Psoas muscle (tissue), 8 donors: ENCODE measurements around the gene BRIX1. TPM values are rescaled to one million over a fixed set of nuclear protein-coding genes. Genes with fewer than 3 reads are reported as not detected.

ENCODE experiments used
- ATAC-seq, 4 donors: fragments of 200-7000 bp; cut with Tn5 transposase; one replicate each; pipeline ENCODE4 v1.9.1; 2020; ENCODE audit warnings: moderate library complexity in 3 of 4, mild to moderate bottlenecking in 2 of 4
- DNase-seq, 2 donors: peaks; one replicate each; pipeline ENCODE4 v3.0.0-alpha.2; 2020
- H3K27ac ChIP-seq: fragments of 200-600 bp; one replicate; pipeline ENCODE4 v1.8.0; 2022
- H3K27me3 ChIP-seq, 3 donors: fragments of 200-600 bp in 1 of 3; one replicate each; pipeline versions ENCODE4 v1.6.1 to v1.8.0; 2013 to 2022; ENCODE audit warnings: low read length in 2 of 3, mild to moderate bottlenecking in 2 of 3, moderate library complexity in 1 of 3; ENCODE audit not compliant: insufficient read depth in 3 of 3
- H3K36me3 ChIP-seq, 2 donors: fragments of 200-600 bp in 1 of 2; one replicate each; pipeline versions ENCODE4 v1.6.1 to v1.8.0; 2013 to 2022; ENCODE audit warnings: low read depth in 1 of 2, mild to moderate bottlenecking in 1 of 2, moderate library complexity in 1 of 2; ENCODE audit not compliant: insufficient read depth in 1 of 2
- H3K4me1 ChIP-seq: fragments of 200-600 bp; one replicate; pipeline ENCODE4 v1.8.0; 2022
- H3K4me3 ChIP-seq: fragments of 200-600 bp; one replicate; pipeline ENCODE4 v1.8.0; 2022; ENCODE audit warnings: mild to moderate bottlenecking
- H3K9me3 ChIP-seq: fragments of 200-600 bp; one replicate; pipeline ENCODE4 v1.8.0; 2022
- WGBS, 3 donors: extraction: QIAGEN DNeasy Blood & Tissue Kit; methylation state at CpG; one replicate each; pipeline versions ENCODE4 v1.1.6 to v1.1.7; 2013; 5-methylcytosine and 5-hydroxymethylcytosine counted together
- intact Hi-C, 2 donors: fragments of 100-400 bp; cut with DNase I; formaldehyde crosslinking; loops; one replicate each; pipeline versions ENCODE4 v1.11.0 to v1.14.2; 2022
- long read RNA-seq, 2 donors: library from polyadenylated mRNA; unstranded; transcript quantifications; one replicate each; pipeline ENCODE4 v2.0.0, GENCODE V29; 2021
- polyA plus RNA-seq, 3 donors: library from polyadenylated mRNA; stranded (reverse); fragments of 200-250 nt; gene quantifications; one replicate each; pipeline ENCODE4 v1.2.3, GENCODE V29; 2013
- total RNA-seq, 4 donors: library from RNA; stranded (reverse); fragmentation: NEBNext Ultra II Directional in 2 of 4; extraction: Animal tissue kit (Norgen Biotek cat#: 25700) in 2 of 4; gene quantifications; one replicate each; pipeline versions ENCODE4 v1.2.1 to v1.2.4, GENCODE V29; 2021 to 2023
- TF ChIP-seq, protein P1 (sequence below): fragments of 200-600 bp; IDR thresholded peaks from one replicate; pipeline ENCODE4 v1.8.0; 2022; ENCODE audit warnings: antibody characterized with exemption
- donor health status: healthy with polysubstance abuse.
- donor health status: DM: no; HTN: no; CAD: no; lungs with moderate emphysema.
- donor health status: Bipolar disorder and iron deficiency.
- donor health status: healthy.
- donor health status: DM: yes; HTN: yes; CAD: no.
- donor health status: DM: no; HTN: no; CAD: no.
- donor health status: DM: no; HTN: no; CAD: no.
- donor health status: DM: yes; HTN: yes; CAD: no.

Gene BRIX1, protein sequence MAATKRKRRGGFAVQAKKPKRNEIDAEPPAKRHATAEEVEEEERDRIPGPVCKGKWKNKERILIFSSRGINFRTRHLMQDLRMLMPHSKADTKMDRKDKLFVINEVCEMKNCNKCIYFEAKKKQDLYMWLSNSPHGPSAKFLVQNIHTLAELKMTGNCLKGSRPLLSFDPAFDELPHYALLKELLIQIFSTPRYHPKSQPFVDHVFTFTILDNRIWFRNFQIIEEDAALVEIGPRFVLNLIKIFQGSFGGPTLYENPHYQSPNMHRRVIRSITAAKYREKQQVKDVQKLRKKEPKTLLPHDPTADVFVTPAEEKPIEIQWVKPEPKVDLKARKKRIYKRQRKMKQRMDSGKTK
- total RNA-seq (10 to 100 TPM; 11.3 to 22.2 (median 20.0) TPM), polyA plus RNA-seq (10 to 100 TPM; 14.5 to 36.8 (median 25.4) TPM)
- long read RNA-seq, donor 1, transcript BRIX1-201 (10 exons, 1,926 nt), result major isoform, 6 of 7 reads
- long read RNA-seq, donor 1, partial matches to known transcripts, result 0 of 7 reads
- long read RNA-seq, donor 1, other reads (novel, unspliced or antisense), result 1 of 7 reads
- long read RNA-seq, donor 2, transcript BRIX1-201 (10 exons, 1,926 nt), result major isoform, 28 of 32 reads
- long read RNA-seq, donor 2, partial matches to known transcripts, result 0 of 32 reads
- long read RNA-seq, donor 2, other reads (novel, unspliced or antisense), result 4 of 32 reads

DNA sequence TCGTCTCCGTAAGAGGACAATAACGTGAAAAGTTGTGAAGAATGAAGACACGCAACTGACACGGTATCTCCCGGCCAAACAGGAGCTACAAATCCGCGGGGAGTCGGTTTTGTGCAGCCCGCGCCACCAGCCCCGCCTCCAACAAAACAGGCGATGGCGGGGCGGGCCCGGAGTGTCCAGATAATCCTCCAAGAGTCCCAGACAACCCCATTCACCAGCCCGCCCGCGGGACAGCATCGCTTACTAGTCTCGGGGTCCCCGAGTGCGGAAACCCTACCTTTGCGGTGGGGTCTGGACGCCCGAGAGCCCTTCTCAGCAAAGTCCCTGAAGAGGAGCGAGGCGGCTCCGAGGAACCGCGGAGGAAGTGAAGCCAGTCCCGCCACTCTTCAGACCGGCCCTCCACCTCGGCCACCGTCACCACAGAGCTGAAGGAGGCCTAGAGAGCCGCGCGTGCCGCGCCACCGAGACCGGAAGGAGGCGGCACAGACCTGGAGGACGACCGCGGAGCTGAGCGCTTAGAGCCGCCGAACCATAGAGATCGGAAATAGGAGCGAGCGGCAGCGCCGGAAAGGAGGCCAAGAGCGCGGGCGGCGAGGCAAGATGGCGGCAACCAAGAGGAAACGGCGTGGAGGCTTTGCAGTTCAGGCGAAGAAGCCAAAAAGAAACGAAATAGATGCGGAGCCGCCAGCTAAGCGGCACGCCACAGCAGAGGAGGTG is at the start of gene BRIX1, which contains the start of gene RAD1:
Gene BRIX1, plus strand, starts transcription at position 573 of the 717 bp plus-strand sequence. Its CDS starts 28 bp downstream, at position 601.
Gene RAD1, minus strand, starts transcription at position 366 of the 717 bp plus-strand sequence. CDS start 612 bp downstream, outside the sequence.
- no peaks in the 10 kb centered on the region for H3K27me3 ChIP-seq
- TF ChIP-seq, protein P1, sequence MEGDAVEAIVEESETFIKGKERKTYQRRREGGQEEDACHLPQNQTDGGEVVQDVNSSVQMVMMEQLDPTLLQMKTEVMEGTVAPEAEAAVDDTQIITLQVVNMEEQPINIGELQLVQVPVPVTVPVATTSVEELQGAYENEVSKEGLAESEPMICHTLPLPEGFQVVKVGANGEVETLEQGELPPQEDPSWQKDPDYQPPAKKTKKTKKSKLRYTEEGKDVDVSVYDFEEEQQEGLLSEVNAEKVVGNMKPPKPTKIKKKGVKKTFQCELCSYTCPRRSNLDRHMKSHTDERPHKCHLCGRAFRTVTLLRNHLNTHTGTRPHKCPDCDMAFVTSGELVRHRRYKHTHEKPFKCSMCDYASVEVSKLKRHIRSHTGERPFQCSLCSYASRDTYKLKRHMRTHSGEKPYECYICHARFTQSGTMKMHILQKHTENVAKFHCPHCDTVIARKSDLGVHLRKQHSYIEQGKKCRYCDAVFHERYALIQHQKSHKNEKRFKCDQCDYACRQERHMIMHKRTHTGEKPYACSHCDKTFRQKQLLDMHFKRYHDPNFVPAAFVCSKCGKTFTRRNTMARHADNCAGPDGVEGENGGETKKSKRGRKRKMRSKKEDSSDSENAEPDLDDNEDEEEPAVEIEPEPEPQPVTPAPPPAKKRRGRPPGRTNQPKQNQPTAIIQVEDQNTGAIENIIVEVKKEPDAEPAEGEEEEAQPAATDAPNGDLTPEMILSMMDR, result no peak
- H3K27ac ChIP-seq, result peak within 1 kb of the TSS; percentile 90
- H3K9me3 ChIP-seq, result no peaks in the 10 kb centered on the region
- H3K4me1 ChIP-seq, result peaks cover 24% of the 10 kb centered on the region
- peak within 1 kb of the TSS; percentile 90 for H3K4me3 ChIP-seq
- peak; percentile 97 to 98 for DNase-seq
- whole genome bisulfite sequencing, 3 donors, result 0 to 1% (median 0%) methylated on average over 67 of the region's 67 CpGs
- intact Hi-C loops, result no loop called here
- H3K36me3 ChIP-seq, result peaks cover 0 to 48% of the 10 kb centered on the region in 2 donors
- ATAC-seq, result peak; percentile 100

DNA sequence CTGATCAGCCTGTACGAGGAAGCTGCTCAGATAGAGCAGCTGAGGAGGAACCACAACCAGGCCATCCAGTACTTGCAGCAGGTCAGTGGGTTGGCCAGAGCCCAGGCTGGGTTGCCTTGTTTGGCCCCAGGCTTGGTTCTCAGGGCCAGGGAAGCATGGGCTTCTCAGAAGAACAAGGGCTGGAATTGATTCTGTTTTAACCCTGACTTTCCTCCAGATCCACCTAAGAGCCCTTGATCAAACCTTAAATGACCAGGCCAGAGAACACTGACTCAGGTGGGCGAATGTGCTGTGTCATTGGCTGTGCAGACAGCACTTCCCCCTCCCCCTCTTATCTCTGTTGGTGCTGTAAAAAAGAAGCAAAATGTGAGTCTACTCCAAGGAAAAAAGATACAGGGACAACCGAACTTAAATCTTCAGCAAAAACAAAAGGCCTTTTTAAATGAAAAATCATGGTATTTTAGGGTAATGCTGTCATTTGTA is 48.5 kb upstream of the BRIX1 start:
- H3K27ac ChIP-seq, result no peak overlapping the region
- no peaks in the 10 kb centered on the region for H3K4me1 ChIP-seq
- 69 to 83% (median 69%) methylated on average over 3 of the region's 3 CpGs for WGBS, 3 donors
- no peaks in the 10 kb centered on the region for H3K36me3 ChIP-seq
- no peak overlapping the region for H3K4me3 ChIP-seq
- TF ChIP-seq, protein P1, result no peak
- intact Hi-C loops, result no loop called here
- no peaks in the 10 kb centered on the region for H3K27me3 ChIP-seq
- ATAC-seq, result no peak
- no peaks in the 10 kb centered on the region for H3K9me3 ChIP-seq
- no peak for DNase-seq

DNA sequence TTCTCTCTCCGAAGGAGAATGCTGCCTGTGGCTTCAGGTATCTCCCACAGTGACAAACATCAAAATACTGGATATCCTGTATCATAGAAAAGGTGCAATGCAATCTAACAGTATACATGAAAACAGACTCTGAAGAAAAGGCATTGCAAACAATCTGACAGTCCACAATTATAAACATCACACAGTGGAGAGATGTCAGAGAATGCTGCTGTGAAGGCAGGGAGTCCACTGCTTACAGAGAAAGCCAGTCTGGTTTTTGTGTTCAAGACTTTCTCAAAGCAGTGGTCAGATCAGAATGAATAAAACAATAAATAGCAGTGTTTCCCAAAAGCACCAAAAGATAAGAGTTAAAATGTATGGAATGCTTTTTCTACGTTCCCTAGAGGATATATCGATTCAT is 47.9 kb upstream of the BRIX1 start:
- ATAC-seq (no peak), DNase-seq (no peak)
- 88 to 89% (median 88%) methylated on average over 3 of the region's 3 CpGs for WGBS, 3 donors
- Histone ChIP-seq H3K27ac (no peak overlapping the region), H3K27me3 (no peaks in the 10 kb centered on the region), H3K4me3 (no peak overlapping the region), H3K4me1 (no peaks in the 10 kb centered on the region), H3K36me3 (no peaks in the 10 kb centered on the region), H3K9me3 (no peaks in the 10 kb centered on the region)
- intact Hi-C loops, result no loop called here
- TF ChIP-seq, protein P1, result no peak

DNA sequence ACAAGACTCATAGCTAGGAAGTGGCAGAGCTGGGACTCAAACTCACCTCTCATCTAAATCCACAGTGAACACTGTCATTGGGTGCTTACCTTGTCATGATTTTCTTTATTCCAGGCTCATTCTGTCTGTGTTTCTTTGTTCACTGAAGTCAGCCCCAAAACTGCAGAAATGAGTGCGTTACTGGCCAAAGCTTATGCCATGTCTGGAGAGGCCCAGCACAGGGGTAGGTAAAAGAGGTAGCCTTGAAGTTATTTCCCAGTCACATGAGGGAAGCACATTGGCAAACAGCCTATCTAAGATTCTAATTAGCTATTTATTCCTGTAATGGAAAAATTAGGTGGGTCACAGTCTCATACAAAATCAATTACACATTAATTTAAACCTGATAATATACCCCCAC is 46.7 kb upstream of the BRIX1 start:
- ATAC-seq, result no peak
- Histone ChIP-seq H3K4me3 (no peak overlapping the region), H3K4me1 (no peaks in the 10 kb centered on the region), H3K27ac (no peak overlapping the region), H3K9me3 (no peaks in the 10 kb centered on the region), H3K27me3 (no peaks in the 10 kb centered on the region), H3K36me3 (no peaks in the 10 kb centered on the region)
- TF ChIP-seq, protein P1, result no peak
- 90 to 97% (median 97%) methylated on average over 1 of the region's 1 CpG for WGBS, 3 donors
- intact Hi-C loops, result no loop called here
- DNase-seq, result no peak
